ENCODE results near the gene PLEKHA1. TPM values are rescaled to one million over a fixed set of nuclear protein-coding genes. Genes with fewer than 3 reads are reported as not detected.

PLEKHA1 gene
- total RNA-seq, 1 donor from 2014 or later, result 50.4 TPM

DNA sequence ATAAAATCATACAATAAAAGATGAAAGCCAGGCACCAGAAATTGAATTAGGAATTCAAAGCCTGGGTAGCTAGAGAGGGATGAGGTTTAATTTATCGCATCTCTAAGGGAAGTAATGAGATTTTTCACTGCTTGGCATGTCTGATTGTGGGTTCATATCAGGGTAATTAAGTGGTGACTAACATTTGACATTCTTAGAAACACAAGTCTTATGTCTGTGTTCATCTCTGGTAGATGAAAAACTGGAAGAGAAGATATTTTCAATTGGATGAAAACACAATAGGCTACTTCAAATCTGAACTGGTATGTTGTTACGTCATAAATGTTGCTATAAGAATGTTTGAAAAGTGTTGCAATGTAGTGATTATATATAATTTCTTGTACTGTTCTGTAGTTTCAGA, 43.2 kb downstream of the PLEKHA1 start:
- no peaks in the 10 kb centered on the region for H3K9me3 ChIP-seq (replicated peaks)
- peaks cover 62% of the 10 kb centered on the region for H3K4me1 ChIP-seq
- intact Hi-C loops (cut with micrococcal nuclease), result no loop called here
- no peak overlapping the region for H3K4me3 ChIP-seq
- TF ChIP-seq, protein P1, sequence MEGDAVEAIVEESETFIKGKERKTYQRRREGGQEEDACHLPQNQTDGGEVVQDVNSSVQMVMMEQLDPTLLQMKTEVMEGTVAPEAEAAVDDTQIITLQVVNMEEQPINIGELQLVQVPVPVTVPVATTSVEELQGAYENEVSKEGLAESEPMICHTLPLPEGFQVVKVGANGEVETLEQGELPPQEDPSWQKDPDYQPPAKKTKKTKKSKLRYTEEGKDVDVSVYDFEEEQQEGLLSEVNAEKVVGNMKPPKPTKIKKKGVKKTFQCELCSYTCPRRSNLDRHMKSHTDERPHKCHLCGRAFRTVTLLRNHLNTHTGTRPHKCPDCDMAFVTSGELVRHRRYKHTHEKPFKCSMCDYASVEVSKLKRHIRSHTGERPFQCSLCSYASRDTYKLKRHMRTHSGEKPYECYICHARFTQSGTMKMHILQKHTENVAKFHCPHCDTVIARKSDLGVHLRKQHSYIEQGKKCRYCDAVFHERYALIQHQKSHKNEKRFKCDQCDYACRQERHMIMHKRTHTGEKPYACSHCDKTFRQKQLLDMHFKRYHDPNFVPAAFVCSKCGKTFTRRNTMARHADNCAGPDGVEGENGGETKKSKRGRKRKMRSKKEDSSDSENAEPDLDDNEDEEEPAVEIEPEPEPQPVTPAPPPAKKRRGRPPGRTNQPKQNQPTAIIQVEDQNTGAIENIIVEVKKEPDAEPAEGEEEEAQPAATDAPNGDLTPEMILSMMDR (IDR thresholded peaks at IDR 0.05; ENCODE audit: borderline replicate concordance), result no peak
- peaks cover 73% of the 10 kb centered on the region for H3K36me3 ChIP-seq
- no peaks in the 10 kb centered on the region for H3K27me3 ChIP-seq (ENCODE audit: low read depth)
- DNase-seq, result no peak
- H3K27ac ChIP-seq (replicated peaks), result peak overlapping the region; percentile 4

DNA sequence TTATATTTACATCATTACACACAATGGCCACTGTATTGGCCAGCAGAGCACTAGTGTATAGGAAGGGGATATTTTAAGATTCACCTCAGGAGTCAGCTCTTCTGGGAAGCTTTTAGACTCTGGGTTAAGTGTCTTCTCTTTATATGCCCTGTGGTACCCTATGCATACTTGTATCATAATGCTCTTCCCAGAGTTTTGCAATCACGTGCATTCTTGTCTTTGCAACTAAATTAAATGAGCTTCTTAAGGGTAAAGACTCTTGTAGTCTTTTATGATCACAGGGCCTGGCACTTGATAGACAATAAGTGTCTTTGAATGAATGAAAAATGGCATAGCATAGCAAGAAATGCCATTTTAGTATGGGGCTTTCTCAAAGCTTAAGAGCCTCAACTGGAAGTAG, 44.5 kb downstream of the PLEKHA1 start:
- Histone ChIP-seq H3K4me1 (peaks cover 62% of the 10 kb centered on the region), H3K27ac (replicated peaks) (no peak overlapping the region)
- TF ChIP-seq, protein P1 (IDR thresholded peaks at IDR 0.05; ENCODE audit: borderline replicate concordance), result no peak

DNA sequence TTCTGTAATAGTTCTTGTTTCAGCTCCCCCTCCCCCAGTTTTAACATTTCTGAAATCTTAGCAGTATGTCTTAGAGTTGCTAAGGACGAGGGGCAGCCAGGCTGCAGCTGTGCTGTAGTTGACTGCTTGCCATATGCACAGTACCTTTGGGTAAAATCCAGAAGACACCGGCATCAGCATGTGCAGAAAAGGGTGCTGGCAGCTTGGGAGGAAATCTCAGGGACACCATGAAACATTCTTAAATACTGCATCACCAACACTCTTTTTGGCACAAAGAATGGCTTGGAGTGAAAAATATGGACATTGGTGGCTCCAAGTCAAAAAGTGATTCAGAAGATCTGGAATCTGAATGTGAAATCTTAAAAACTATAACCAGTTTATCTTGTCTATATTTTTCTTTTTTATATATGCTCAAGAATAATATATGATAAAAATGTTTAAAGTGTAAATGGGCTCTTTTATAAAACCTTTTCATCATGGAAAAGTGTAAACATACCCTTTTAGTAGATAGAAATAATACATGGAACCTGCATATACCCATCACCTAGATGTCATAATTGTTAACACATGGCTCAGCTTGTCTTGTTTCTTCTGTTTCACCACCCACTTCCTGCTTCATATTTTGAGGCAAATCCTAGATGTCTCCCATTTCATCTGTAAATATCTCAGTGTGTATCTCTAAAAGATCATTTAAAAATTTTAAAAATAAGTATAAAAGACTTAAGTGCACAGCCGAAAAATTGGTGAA, 45.5 kb downstream of the PLEKHA1 start:
- DNase-seq, result no peak
- TF ChIP-seq, protein P1 (IDR thresholded peaks at IDR 0.05; ENCODE audit: borderline replicate concordance), result no peak
- Histone ChIP-seq H3K36me3 (peaks cover 55% of the 10 kb centered on the region), H3K9me3 (replicated peaks) (no peaks in the 10 kb centered on the region), H3K27ac (replicated peaks) (peak overlapping the region; percentile 23), H3K4me1 (peaks cover 62% of the 10 kb centered on the region), H3K4me3 (no peak overlapping the region), H3K27me3 (ENCODE audit: low read depth) (no peaks in the 10 kb centered on the region)
- intact Hi-C loops (cut with micrococcal nuclease), result no loop called here

More for the DNA sequence above, 44.5 kb downstream of the PLEKHA1 start:
- Histone ChIP-seq H3K27me3 (ENCODE audit: low read depth) (no peaks in the 10 kb centered on the region), H3K4me3 (no peak overlapping the region), H3K9me3 (replicated peaks) (no peaks in the 10 kb centered on the region), H3K36me3 (peaks cover 61% of the 10 kb centered on the region)
- intact Hi-C loops (cut with micrococcal nuclease), result no loop called here
- DNase-seq, result no peak

DNA sequence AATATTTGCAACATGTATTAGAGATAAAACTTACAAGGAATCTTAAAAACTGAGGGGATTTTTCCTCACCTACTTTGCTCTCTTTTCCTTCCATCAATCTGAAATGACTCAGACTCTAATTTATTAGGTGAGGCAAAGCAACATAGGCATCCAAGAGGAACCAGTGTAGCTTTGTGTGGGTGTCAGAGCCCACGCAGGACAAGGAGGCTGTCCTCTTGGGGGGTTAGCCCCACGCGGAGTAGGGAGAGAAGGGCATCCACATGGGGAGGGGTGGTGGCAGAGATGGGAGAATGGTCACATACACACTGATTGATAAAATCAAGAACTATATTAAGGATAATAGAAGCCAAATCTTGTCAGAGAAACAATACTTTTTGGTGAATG, 46.1 kb downstream of the PLEKHA1 start:
- Histone ChIP-seq H3K4me3 (no peak overlapping the region), H3K27me3 (ENCODE audit: low read depth) (no peaks in the 10 kb centered on the region), H3K36me3 (peaks cover 56% of the 10 kb centered on the region), H3K9me3 (replicated peaks) (no peaks in the 10 kb centered on the region), H3K27ac (replicated peaks) (peak overlapping the region; percentile 23), H3K4me1 (peaks cover 62% of the 10 kb centered on the region)
- intact Hi-C loops (cut with micrococcal nuclease), result no loop called here
- TF ChIP-seq, protein P1 (IDR thresholded peaks at IDR 0.05; ENCODE audit: borderline replicate concordance), result no peak
- DNase-seq, result no peak

DNA sequence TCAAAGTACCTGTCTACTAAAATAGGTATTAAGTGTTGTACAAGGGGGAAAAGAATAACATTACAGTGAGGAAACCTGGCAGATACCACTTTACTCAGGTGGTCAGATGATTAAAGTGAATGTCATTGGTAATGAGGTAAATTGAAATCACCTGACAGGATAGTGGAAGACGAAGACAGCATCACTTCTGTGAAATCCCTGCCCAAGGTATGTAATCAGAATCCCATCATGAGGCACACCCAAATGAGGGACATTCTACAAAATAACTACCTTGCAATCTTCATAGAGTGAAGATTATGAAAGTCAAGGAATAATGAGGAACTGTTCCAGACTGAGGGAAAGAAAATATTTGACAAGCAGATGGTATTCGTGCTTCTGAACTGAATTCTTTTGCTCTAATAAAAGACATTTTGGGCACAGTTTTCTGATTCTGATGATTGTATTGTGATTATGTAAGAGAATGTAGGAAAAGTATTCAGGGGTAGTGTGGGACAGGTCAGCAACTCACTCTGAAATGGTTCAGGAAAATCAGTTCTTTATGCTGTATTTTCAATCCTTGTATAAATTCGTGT, 46.6 kb downstream of the PLEKHA1 start:
- Histone ChIP-seq H3K4me1 (peaks cover 61% of the 10 kb centered on the region), H3K27me3 (ENCODE audit: low read depth) (no peaks in the 10 kb centered on the region), H3K27ac (replicated peaks) (peak overlapping the region; percentile 21), H3K9me3 (replicated peaks) (no peaks in the 10 kb centered on the region), H3K4me3 (no peak overlapping the region), H3K36me3 (peaks cover 54% of the 10 kb centered on the region)
- intact Hi-C loops (cut with micrococcal nuclease), result no loop called here
- TF ChIP-seq, protein P1 (IDR thresholded peaks at IDR 0.05; ENCODE audit: borderline replicate concordance), result no peak
- no peak for DNase-seq
